Ishikawa (cell line): ENCODE measurements around the gene AARS2.

Source experiments
- NFIC ChIP-seq: IDR thresholded peaks from 2 replicates; pipeline ENCODE4 v1.6.1; 2012
- YY1 ChIP-seq: IDR thresholded peaks from 2 replicates; pipeline ENCODE4 v1.6.1; 2012; ENCODE audit warnings: low read depth

GRCh38 chr6:44275271-44275748, 37.8 kb downstream of the AARS2 start:
- no peak for TF ChIP-seq YY1
- no peak for TF ChIP-seq NFIC
